ENCODE results near the gene RNF126. TPM values are rescaled to one million over a fixed set of nuclear protein-coding genes. Genes with fewer than 3 reads are reported as not detected.

RNF126 gene
- total and polyA plus RNA-seq, 2 donors, result 16.1 to 38.2 TPM

GRCh38 chr19:651114-651818 is 11.7 kb downstream of the RNF126 start:
- Histone ChIP-seq H3K9me3 (ENCODE audit: control insufficient read depth in 2 of 2, insufficient read depth in 1 of 2, low read length in 1 of 2) (no peaks in the 10 kb centered on the region), H3K27ac (ENCODE audit: low read depth in 1 of 2, low read length in 1 of 2) (no peak overlapping the region), H3K4me3 (ENCODE audit: low read length in 2 of 2) (no peak overlapping the region), H3K4me1 (ENCODE audit: control insufficient read depth in 2 of 2, insufficient read depth in 2 of 2, low read length in 2 of 2) (no peaks in the 10 kb centered on the region), H3K36me3 (ENCODE audit: control insufficient read depth in 2 of 2, insufficient read depth in 2 of 2, low read length in 1 of 2) (peaks cover 65 to 89% of the 10 kb centered on the region in 2 donors), H3K27me3 (ENCODE audit: control insufficient read depth in 2 of 2, insufficient read depth in 1 of 2, low read length in 1 of 2) (no peaks in the 10 kb centered on the region)
- 97% methylated on average over 58 of the region's 58 CpGs for WGBS
- DNase-seq (ENCODE audit: low read depth in 6 of 9, low spot score in 9 of 9), result no peak

DNA sequence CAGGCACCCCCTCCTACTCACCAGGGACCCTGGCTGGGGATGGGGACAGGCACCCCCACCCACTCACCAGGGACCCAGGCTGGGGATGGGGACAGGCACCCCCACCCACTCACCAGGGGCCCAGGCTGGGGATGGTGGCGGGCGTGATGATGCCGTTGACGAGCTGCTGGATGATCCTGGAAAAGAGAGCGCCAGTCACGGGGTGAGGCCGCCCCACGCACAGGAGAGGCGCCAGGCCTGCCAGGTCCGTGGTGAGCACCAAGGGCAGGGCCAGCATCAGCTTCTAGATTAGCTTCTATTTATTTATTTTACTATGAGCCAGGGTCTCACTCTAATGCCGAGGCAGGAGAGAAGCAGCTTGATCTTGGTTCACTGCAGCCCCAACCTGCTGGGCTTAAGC is 12.9 kb downstream of the RNF126 start:
- H3K9me3 ChIP-seq (ENCODE audit: control insufficient read depth in 2 of 2, insufficient read depth in 1 of 2, low read length in 1 of 2), result no peaks in the 10 kb centered on the region
- WGBS, result 97% methylated on average over 11 of the region's 11 CpGs
- peaks cover 70 to 92% of the 10 kb centered on the region in 2 donors for H3K36me3 ChIP-seq (ENCODE audit: control insufficient read depth in 2 of 2, insufficient read depth in 2 of 2, low read length in 1 of 2)
- no peaks in the 10 kb centered on the region for H3K4me1 ChIP-seq (ENCODE audit: control insufficient read depth in 2 of 2, insufficient read depth in 2 of 2, low read length in 2 of 2)
- H3K27me3 ChIP-seq (ENCODE audit: control insufficient read depth in 2 of 2, insufficient read depth in 1 of 2, low read length in 1 of 2), result no peaks in the 10 kb centered on the region
- H3K27ac ChIP-seq (ENCODE audit: low read depth in 1 of 2, low read length in 1 of 2), result no peak overlapping the region
- DNase-seq (ENCODE audit: low read depth in 6 of 9, low spot score in 9 of 9), result no peak
- H3K4me3 ChIP-seq (ENCODE audit: low read length in 2 of 2), result no peak overlapping the region

- no peaks in the 10 kb centered on the region for H3K9me3 ChIP-seq (ENCODE audit: control insufficient read depth in 2 of 2, insufficient read depth in 1 of 2, low read length in 1 of 2)
- DNase-seq (ENCODE audit: low read depth in 6 of 9, low spot score in 9 of 9), result no peak
- no peaks in the 10 kb centered on the region for H3K27me3 ChIP-seq (ENCODE audit: control insufficient read depth in 2 of 2, insufficient read depth in 1 of 2, low read length in 1 of 2)
- H3K27ac ChIP-seq (ENCODE audit: low read depth in 1 of 2, low read length in 1 of 2), result no peak overlapping the region
- H3K36me3 ChIP-seq (ENCODE audit: control insufficient read depth in 2 of 2, insufficient read depth in 2 of 2, low read length in 1 of 2), result peaks cover 70 to 93% of the 10 kb centered on the region in 2 donors
- no peaks in the 10 kb centered on the region for H3K4me1 ChIP-seq (ENCODE audit: control insufficient read depth in 2 of 2, insufficient read depth in 2 of 2, low read length in 2 of 2)
- 98% methylated on average over 53 of the region's 53 CpGs for WGBS
- H3K4me3 ChIP-seq (ENCODE audit: low read length in 2 of 2), result no peak overlapping the region
Observed at GRCh38 chr19:648904-649801, 13.9 kb downstream of the RNF126 start.

DNA sequence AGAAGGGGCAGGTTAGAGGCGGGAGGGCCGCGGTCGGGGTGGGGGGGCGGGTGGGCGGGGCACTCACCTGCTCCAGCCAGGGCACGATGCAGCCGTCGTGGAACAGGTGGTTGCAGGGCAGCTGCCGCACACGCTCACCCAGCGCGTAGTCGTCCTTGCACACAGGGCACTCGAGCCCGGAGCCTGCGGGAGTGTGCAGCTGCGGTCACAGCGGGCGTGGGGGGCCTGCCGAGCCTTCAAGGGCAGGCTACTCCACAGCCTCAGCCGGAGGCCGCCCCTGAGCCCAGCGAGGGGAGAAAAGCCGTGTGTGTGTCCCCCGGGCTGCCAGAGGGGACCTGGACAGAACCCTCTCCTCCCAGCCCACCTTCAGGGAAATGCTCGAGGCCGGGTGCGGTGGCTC is 14.7 kb downstream of the RNF126 start:
- 97% methylated on average over 29 of the region's 29 CpGs for WGBS
- H3K27me3 ChIP-seq (ENCODE audit: control insufficient read depth in 2 of 2, insufficient read depth in 1 of 2, low read length in 1 of 2), result no peaks in the 10 kb centered on the region
- no peak overlapping the region for H3K4me3 ChIP-seq (ENCODE audit: low read length in 2 of 2)
- peaks cover 61 to 90% of the 10 kb centered on the region in 2 donors for H3K36me3 ChIP-seq (ENCODE audit: control insufficient read depth in 2 of 2, insufficient read depth in 2 of 2, low read length in 1 of 2)
- no peaks in the 10 kb centered on the region for H3K9me3 ChIP-seq (ENCODE audit: control insufficient read depth in 2 of 2, insufficient read depth in 1 of 2, low read length in 1 of 2)
- no peak for DNase-seq (ENCODE audit: low read depth in 6 of 9, low spot score in 9 of 9)
- H3K4me1 ChIP-seq (ENCODE audit: control insufficient read depth in 2 of 2, insufficient read depth in 2 of 2, low read length in 2 of 2), result no peaks in the 10 kb centered on the region
- no peak overlapping the region for H3K27ac ChIP-seq (ENCODE audit: low read depth in 1 of 2, low read length in 1 of 2)

DNA sequence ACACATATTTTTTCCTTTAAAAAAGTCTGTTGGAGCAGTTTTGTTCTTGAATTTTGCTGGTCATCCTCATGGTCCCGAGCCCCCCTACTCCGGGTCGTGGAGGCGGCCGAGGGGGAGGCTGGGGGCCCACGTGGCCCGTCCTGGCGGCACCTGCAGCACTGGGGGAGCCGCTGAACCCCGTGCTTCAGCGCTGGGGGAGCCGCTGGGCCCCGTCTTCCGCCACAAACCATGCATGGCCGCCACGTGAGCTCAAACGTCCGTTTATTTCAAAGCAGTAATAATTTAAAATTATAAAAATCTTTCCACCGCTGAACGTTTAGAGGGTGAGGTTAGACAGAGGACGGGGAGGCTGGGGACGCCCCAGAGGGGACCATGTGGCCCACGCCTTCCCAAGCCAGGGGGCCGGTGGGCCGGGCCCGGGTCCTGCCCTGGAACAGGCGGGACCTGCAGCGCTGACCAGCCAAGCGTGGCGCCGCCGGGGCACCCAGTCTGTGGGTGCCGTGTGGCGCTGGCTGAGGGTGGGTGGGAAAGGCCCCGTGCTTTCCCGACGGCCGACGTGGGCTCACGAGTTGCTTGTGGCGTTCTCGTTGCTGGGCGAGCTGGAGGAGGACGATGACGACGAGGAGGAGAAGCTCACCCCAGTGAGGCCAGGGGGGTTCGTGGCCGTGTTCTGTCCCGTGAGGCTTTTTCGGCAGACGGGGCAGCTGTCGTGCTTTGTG is 15.3 kb downstream of the RNF126 start:
- no peak overlapping the region for H3K27ac ChIP-seq (ENCODE audit: low read depth in 1 of 2, low read length in 1 of 2)
- peaks cover 57 to 90% of the 10 kb centered on the region in 2 donors for H3K36me3 ChIP-seq (ENCODE audit: control insufficient read depth in 2 of 2, insufficient read depth in 2 of 2, low read length in 1 of 2)
- WGBS, result 96% methylated on average over 52 of the region's 52 CpGs
- DNase-seq (ENCODE audit: low read depth in 6 of 9, low spot score in 9 of 9), result no peak
- no peaks in the 10 kb centered on the region for H3K4me1 ChIP-seq (ENCODE audit: control insufficient read depth in 2 of 2, insufficient read depth in 2 of 2, low read length in 2 of 2)
- H3K4me3 ChIP-seq (ENCODE audit: low read length in 2 of 2), result no peak overlapping the region
- H3K27me3 ChIP-seq (ENCODE audit: control insufficient read depth in 2 of 2, insufficient read depth in 1 of 2, low read length in 1 of 2), result no peaks in the 10 kb centered on the region
- no peaks in the 10 kb centered on the region for H3K9me3 ChIP-seq (ENCODE audit: control insufficient read depth in 2 of 2, insufficient read depth in 1 of 2, low read length in 1 of 2)

GRCh38 chr19:646779-647565 is 16.0 kb downstream of the RNF126 start:
- H3K27ac ChIP-seq (ENCODE audit: low read depth in 1 of 2, low read length in 1 of 2), result no peak overlapping the region
- H3K36me3 ChIP-seq (ENCODE audit: control insufficient read depth in 2 of 2, insufficient read depth in 2 of 2, low read length in 1 of 2), result peaks cover 49 to 84% of the 10 kb centered on the region in 2 donors
- 97% methylated on average over 48 of the region's 48 CpGs for WGBS
- H3K27me3 ChIP-seq (ENCODE audit: control insufficient read depth in 2 of 2, insufficient read depth in 1 of 2, low read length in 1 of 2), result no peaks in the 10 kb centered on the region
- no peak overlapping the region for H3K4me3 ChIP-seq (ENCODE audit: low read length in 2 of 2)
- H3K9me3 ChIP-seq (ENCODE audit: control insufficient read depth in 2 of 2, insufficient read depth in 1 of 2, low read length in 1 of 2), result no peaks in the 10 kb centered on the region
- no peak for DNase-seq (ENCODE audit: low read depth in 6 of 9, low spot score in 9 of 9)
- H3K4me1 ChIP-seq (ENCODE audit: control insufficient read depth in 2 of 2, insufficient read depth in 2 of 2, low read length in 2 of 2), result no peaks in the 10 kb centered on the region

DNA sequence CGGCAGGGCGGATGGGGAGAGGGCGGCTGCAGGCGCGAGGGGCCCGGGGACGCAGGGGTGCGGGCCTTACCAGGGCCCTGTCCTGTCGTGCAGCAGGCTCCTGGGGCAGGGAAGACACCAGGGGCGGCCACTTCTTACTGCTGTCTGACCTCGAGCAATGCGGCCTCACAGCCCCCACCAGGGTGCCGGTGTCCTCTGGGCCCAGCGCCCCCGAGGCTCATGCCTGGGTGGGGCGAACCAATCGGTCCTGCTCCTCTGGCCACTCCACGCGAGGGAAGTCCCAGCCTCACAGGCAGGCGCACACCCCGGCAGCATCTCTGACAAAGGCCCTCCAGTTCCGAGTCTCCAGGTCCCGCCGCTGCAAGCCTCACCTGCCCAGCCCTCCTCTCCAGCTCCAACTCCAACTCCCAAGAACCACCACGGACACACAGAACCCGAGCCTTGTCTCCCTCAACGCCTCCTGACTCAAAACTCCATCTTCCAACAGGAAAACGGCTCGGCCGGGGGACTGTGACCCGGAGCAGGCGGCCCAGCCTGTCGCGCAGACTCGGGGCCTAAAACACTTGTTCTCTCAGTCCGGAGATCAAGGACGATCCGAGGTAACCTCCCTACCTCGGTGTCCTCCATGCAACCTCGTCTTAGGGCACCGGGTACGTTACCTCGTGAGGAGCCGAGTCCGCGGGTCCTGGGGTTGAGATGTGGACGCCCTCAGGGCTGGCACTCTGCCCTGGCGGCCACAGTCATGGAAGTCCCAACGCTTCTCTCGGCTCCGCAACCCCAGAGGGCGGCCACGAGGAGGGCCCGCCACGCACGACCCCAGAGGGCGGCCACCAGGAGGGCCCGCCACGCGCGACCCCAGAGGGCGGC is 16.9 kb downstream of the RNF126 start:
- Histone ChIP-seq H3K27me3 (ENCODE audit: control insufficient read depth in 2 of 2, insufficient read depth in 1 of 2, low read length in 1 of 2) (no peaks in the 10 kb centered on the region), H3K4me1 (ENCODE audit: control insufficient read depth in 2 of 2, insufficient read depth in 2 of 2, low read length in 2 of 2) (no peaks in the 10 kb centered on the region), H3K27ac (ENCODE audit: low read depth in 1 of 2, low read length in 1 of 2) (no peak overlapping the region), H3K9me3 (ENCODE audit: control insufficient read depth in 2 of 2, insufficient read depth in 1 of 2, low read length in 1 of 2) (no peaks in the 10 kb centered on the region), H3K4me3 (ENCODE audit: low read length in 2 of 2) (no peak overlapping the region), H3K36me3 (ENCODE audit: control insufficient read depth in 2 of 2, insufficient read depth in 2 of 2, low read length in 1 of 2) (peaks cover 44 to 75% of the 10 kb centered on the region in 2 donors)
- 97% methylated on average over 62 of the region's 62 CpGs for WGBS
- no peak for DNase-seq (ENCODE audit: low read depth in 6 of 9, low spot score in 9 of 9)

DNA sequence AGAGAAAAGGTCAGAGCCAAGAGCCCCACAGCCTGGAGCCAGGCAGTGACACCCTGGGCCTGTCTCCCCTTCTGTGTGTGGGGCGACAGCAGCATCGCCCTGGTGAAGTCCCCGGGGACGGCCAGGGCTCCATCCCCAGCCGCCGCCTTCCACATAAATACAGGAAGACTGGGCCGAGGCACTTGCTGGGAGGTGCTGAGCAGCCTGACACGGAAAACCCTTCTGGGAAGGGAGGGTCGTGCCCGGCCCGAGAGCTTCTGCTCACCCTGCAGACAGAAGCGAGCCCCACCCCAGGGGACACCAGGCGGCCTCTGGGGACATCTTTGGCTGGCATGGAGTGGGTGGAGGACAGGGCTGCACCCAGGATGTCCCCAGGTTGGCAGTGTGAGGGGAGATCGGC is 18.2 kb downstream of the RNF126 start:
- H3K36me3 ChIP-seq (ENCODE audit: control insufficient read depth in 2 of 2, insufficient read depth in 2 of 2, low read length in 1 of 2), result peaks cover 36 to 62% of the 10 kb centered on the region in 2 donors
- H3K4me1 ChIP-seq (ENCODE audit: control insufficient read depth in 2 of 2, insufficient read depth in 2 of 2, low read length in 2 of 2), result no peaks in the 10 kb centered on the region
- no peaks in the 10 kb centered on the region for H3K9me3 ChIP-seq (ENCODE audit: control insufficient read depth in 2 of 2, insufficient read depth in 1 of 2, low read length in 1 of 2)
- no peak overlapping the region for H3K27ac ChIP-seq (ENCODE audit: low read depth in 1 of 2, low read length in 1 of 2)
- WGBS, result 92% methylated on average over 14 of the region's 14 CpGs
- no peak overlapping the region for H3K4me3 ChIP-seq (ENCODE audit: low read length in 2 of 2)
- peaks cover 0 to 8% of the 10 kb centered on the region in 2 donors for H3K27me3 ChIP-seq (ENCODE audit: control insufficient read depth in 2 of 2, insufficient read depth in 1 of 2, low read length in 1 of 2)
- no peak for DNase-seq (ENCODE audit: low read depth in 6 of 9, low spot score in 9 of 9)

Data from thymus (tissue), 11 donors.